CD4-positive, alpha-beta T cell treated with Interleukin-6 at 100 ng/mL for 8 hours (primary cell): ENCODE data around the gene LDLRAD4.

Source experiments
- DNase-seq: peaks from one replicate; pipeline ENCODE4 v3.0.0-alpha.2; 2020; ENCODE audit warnings: mixed read lengths, low spot score

Gene LDLRAD4

GRCh38 chr18:13218368-13218991, at the start of gene LDLRAD4:
Gene LDLRAD4, plus strand, starts transcription at chr18:13218760.
- DNase-seq, result peak; percentile 53

- DNase-seq, result no peak
These were observed 44.9 kb upstream of the LDLRAD4 start for GRCh38 chr18:13173578-13174145.

- no peak for DNase-seq
These were observed 43.3 kb upstream of the LDLRAD4 start for GRCh38 chr18:13175266-13175665.

GRCh38 chr18:13175754-13176210, 42.8 kb upstream of the LDLRAD4 start:
- no peak for DNase-seq

- no peak for DNase-seq
These were observed 41.7 kb upstream of the LDLRAD4 start for GRCh38 chr18:13176847-13177246.

GRCh38 chr18:13178197-13178596, 40.4 kb upstream of the LDLRAD4 start:
- no peak for DNase-seq

- no peak for DNase-seq
These were observed 39.6 kb upstream of the LDLRAD4 start for GRCh38 chr18:13178976-13179375.

- no peak for DNase-seq
These were observed 38.9 kb upstream of the LDLRAD4 start for GRCh38 chr18:13179566-13180113.

GRCh38 chr18:13180614-13181375, 37.8 kb upstream of the LDLRAD4 start:
- no peak for DNase-seq

GRCh38 chr18:13181765-13182164, 36.8 kb upstream of the LDLRAD4 start:
- no peak for DNase-seq

GRCh38 chr18:13183359-13183758, 35.2 kb upstream of the LDLRAD4 start:
- DNase-seq, result no peak

- no peak for DNase-seq
These were observed 34.8 kb upstream of the LDLRAD4 start for GRCh38 chr18:13183790-13184189.

GRCh38 chr18:13184396-13184795, 34.2 kb upstream of the LDLRAD4 start:
- no peak for DNase-seq

- no peak for DNase-seq
These were observed 32.8 kb upstream of the LDLRAD4 start for GRCh38 chr18:13185675-13186198.

GRCh38 chr18:13186687-13187086, 31.9 kb upstream of the LDLRAD4 start:
- DNase-seq, result no peak

- DNase-seq, result no peak
These were observed 31.1 kb upstream of the LDLRAD4 start for GRCh38 chr18:13187498-13187897.

GRCh38 chr18:13191031-13191430, 27.5 kb upstream of the LDLRAD4 start:
- no peak for DNase-seq

GRCh38 chr18:13191779-13192178, 26.8 kb upstream of the LDLRAD4 start:
- no peak for DNase-seq

GRCh38 chr18:13192970-13193369, 25.6 kb upstream of the LDLRAD4 start:
- DNase-seq, result no peak

- DNase-seq, result no peak
These were observed 24.3 kb upstream of the LDLRAD4 start for GRCh38 chr18:13194239-13194638.

- DNase-seq, result no peak
These were observed 19.9 kb upstream of the LDLRAD4 start for GRCh38 chr18:13198701-13199100.

GRCh38 chr18:13199169-13199568, 19.4 kb upstream of the LDLRAD4 start:
- no peak for DNase-seq

GRCh38 chr18:13201292-13201691, 17.3 kb upstream of the LDLRAD4 start:
- DNase-seq, result no peak
